Glutamatergic neuron (in vitro differentiated cells): ENCODE results near the gene A4GALT. TPM values are rescaled to one million over a fixed set of nuclear protein-coding genes. Genes with fewer than 3 reads are reported as not detected.

ENCODE experiments used
- DNase-seq: peaks from one replicate; pipeline ENCODE4 v3.0.0; 2022
- H3K27ac Mint-ChIP-seq: one replicate; pipeline ENCODE4 v1.8.0; 2020; ENCODE audit warnings: mild to moderate bottlenecking, mixed read lengths, inconsistent platforms; ENCODE audit not compliant: unreplicated experiment
- H3K27me3 Mint-ChIP-seq: one replicate; pipeline ENCODE4 v1.8.0; 2020; ENCODE audit warnings: mild to moderate bottlenecking, moderate library complexity, mixed read lengths, inconsistent platforms; ENCODE audit not compliant: unreplicated experiment
- H3K36me3 Mint-ChIP-seq: one replicate; pipeline ENCODE4 v1.8.0; 2020; ENCODE audit warnings: mild to moderate bottlenecking, mixed read lengths, inconsistent platforms; ENCODE audit not compliant: unreplicated experiment
- H3K4me1 Mint-ChIP-seq: one replicate; pipeline ENCODE4 v1.8.0; 2020; ENCODE audit warnings: mild to moderate bottlenecking, low read depth, mixed read lengths, inconsistent platforms; ENCODE audit not compliant: unreplicated experiment
- H3K4me3 Mint-ChIP-seq: one replicate; pipeline ENCODE4 v1.8.0; 2020; ENCODE audit warnings: mild to moderate bottlenecking, mixed read lengths, inconsistent platforms; ENCODE audit not compliant: unreplicated experiment
- H3K9me3 Mint-ChIP-seq: one replicate; pipeline ENCODE4 v1.8.0; 2020; ENCODE audit warnings: mild to moderate bottlenecking, moderate library complexity, mixed read lengths, inconsistent platforms; ENCODE audit not compliant: unreplicated experiment
- CTCF ChIP-seq: fragments of 200-600 bp; sonication (generic); IDR thresholded peaks from one replicate; pipeline ENCODE4 v1.5.0; 2021; ENCODE audit not compliant: partially characterized antibody, unreplicated experiment
- total RNA-seq: library from RNA; stranded (reverse); fragmentation: NEBNext Ultra II Directional; extraction: Animal tissue kit (Norgen Biotek cat#: 25700); gene quantifications from one replicate; pipeline ENCODE4 v1.2.1, GENCODE V29; 2021; ENCODE audit not compliant: unreplicated experiment

A4GALT gene
- total RNA-seq, 1 donor from 2014 or later = 61.4 TPM

- no peaks in the 10 kb centered on the region for H3K4me1 Mint-ChIP-seq
- no peak for DNase-seq
- no peak overlapping the region for H3K27ac Mint-ChIP-seq
- no peak for TF ChIP-seq CTCF
- peaks cover 2% of the 10 kb centered on the region for H3K9me3 Mint-ChIP-seq
- no peak overlapping the region for H3K4me3 Mint-ChIP-seq
- H3K27me3 Mint-ChIP-seq = no peaks in the 10 kb centered on the region
- H3K36me3 Mint-ChIP-seq = no peaks in the 10 kb centered on the region
Observed at GRCh38 chr22:42654436-42655073, 66.1 kb downstream of the A4GALT start.

GRCh38 chr22:42653999-42654398 lies 66.7 kb downstream of the A4GALT start:
- no peak for DNase-seq
- H3K9me3 Mint-ChIP-seq = peaks cover 2% of the 10 kb centered on the region
- no peak overlapping the region for H3K4me3 Mint-ChIP-seq
- H3K27me3 Mint-ChIP-seq = no peaks in the 10 kb centered on the region
- no peak for TF ChIP-seq CTCF
- H3K36me3 Mint-ChIP-seq = no peaks in the 10 kb centered on the region
- no peaks in the 10 kb centered on the region for H3K4me1 Mint-ChIP-seq
- H3K27ac Mint-ChIP-seq = no peak overlapping the region

GRCh38 chr22:42651134-42651533 lies 69.5 kb downstream of the A4GALT start:
- Mint-ChIP-seq H3K27ac (peak overlapping the region; percentile 57), H3K4me1 (peaks cover 3% of the 10 kb centered on the region), H3K27me3 (peaks cover 4% of the 10 kb centered on the region), H3K36me3 (no peaks in the 10 kb centered on the region), H3K9me3 (peaks cover 6% of the 10 kb centered on the region), H3K4me3 (no peak overlapping the region)
- no peak for TF ChIP-seq CTCF
- no peak for DNase-seq

GRCh38 chr22:42649246-42650099 lies 71.2 kb downstream of the A4GALT start, which contains the start of gene CYB5R3:
TSS of gene CYB5R3 (minus strand) at chr22:42649392. CDS start at chr22:42649315, 77 bp downstream.
- peaks cover 7% of the 10 kb centered on the region for H3K4me1 Mint-ChIP-seq
- peak; percentile 91 for DNase-seq
- peak within 1 kb of the TSS; percentile 96 for H3K27ac Mint-ChIP-seq
- no peak for TF ChIP-seq CTCF
- peaks cover 5% of the 10 kb centered on the region for H3K27me3 Mint-ChIP-seq
- H3K36me3 Mint-ChIP-seq = no peaks in the 10 kb centered on the region
- peak within 1 kb of the TSS; percentile 98 for H3K4me3 Mint-ChIP-seq
- peaks cover 6% of the 10 kb centered on the region for H3K9me3 Mint-ChIP-seq
